MM.1S (cell line): ENCODE data around the gene C6orf136.

ENCODE experiments used
- CTCF ChIP-seq: fragments of 300-600 bp; sonication (generic); IDR thresholded peaks from 2 replicates; pipeline ENCODE4 v1.5.1; 2016; ENCODE audit warnings: antibody characterized with exemption, low read length, mixed read lengths
- EZH2 ChIP-seq: fragments of 300-600 bp; sonication (generic); optimal IDR thresholded peaks from 2 replicates; pipeline ENCODE3; 2017; ENCODE audit warnings: low read depth, mild to moderate bottlenecking, antibody characterized with exemption, low read length, mixed read lengths
- EZH2phosphoT487 ChIP-seq: fragments of 300-600 bp; sonication (generic); IDR thresholded peaks from 2 replicates; pipeline ENCODE4 v1.6.1; 2018; ENCODE audit warnings: antibody characterized with exemption, low read length

GRCh38 chr6:30618270-30618797 is 28.6 kb upstream of the C6orf136 start:
- TF ChIP-seq CTCF (no peak), EZH2 (no peak), EZH2phosphoT487 (no peak)
